Lung (tissue), 12 donors: ENCODE data around the gene MATN1. TPM values are rescaled to one million over a fixed set of nuclear protein-coding genes. Genes with fewer than 3 reads are reported as not detected.

Experiments
- ATAC-seq: fragments of 200-7000 bp; cut with Tn5 transposase; one replicate; pipeline ENCODE4 v1.9.1; 2020; ENCODE audit warnings: moderate number of reproducible peaks; ENCODE audit not compliant: insufficient read depth, low FRiP score
- DNase-seq, 3 donors: peaks; one replicate each; pipeline ENCODE4 v3.0.0-alpha.2; 2013 to 2017
- H3K27ac ChIP-seq, 2 donors: one replicate each; pipeline ENCODE4 v1.5.1; 2013; ENCODE audit warnings: mild to moderate bottlenecking in 2 of 2, moderate library complexity in 2 of 2, control low read depth in 1 of 2, inconsistent platforms in 1 of 2, low read depth in 1 of 2, low read length in 1 of 2
- H3K27me3 ChIP-seq, 3 donors: one replicate each; pipeline ENCODE4 v1.5.1; 2013; ENCODE audit warnings: low read length in 2 of 3; ENCODE audit not compliant: control insufficient read depth in 3 of 3, insufficient read depth in 3 of 3
- H3K36me3 ChIP-seq, 4 donors: one replicate each; pipeline ENCODE4 v1.5.1; 2013; ENCODE audit warnings: low read length in 4 of 4, mild to moderate bottlenecking in 1 of 4, moderate library complexity in 1 of 4; ENCODE audit not compliant: control insufficient read depth in 4 of 4, insufficient read depth in 4 of 4
- H3K4me1 ChIP-seq, 5 donors: one replicate each; pipeline ENCODE4 v1.5.1; 2013; ENCODE audit warnings: low read length in 5 of 5, mild to moderate bottlenecking in 2 of 5, moderate library complexity in 1 of 5; ENCODE audit not compliant: control insufficient read depth in 5 of 5, insufficient read depth in 5 of 5
- H3K4me3 ChIP-seq: one replicate; pipeline ENCODE4 v1.5.1; 2013; ENCODE audit warnings: mild to moderate bottlenecking, control low read depth, moderate library complexity
- H3K9ac ChIP-seq, 2 donors: one replicate each; pipeline ENCODE4 v1.5.1; 2013; ENCODE audit warnings: low read length in 2 of 2, control low read depth in 1 of 2; ENCODE audit not compliant: insufficient read depth in 1 of 2
- H3K9me3 ChIP-seq, 4 donors: one replicate each; pipeline ENCODE4 v1.5.1; 2013; ENCODE audit warnings: low read length in 3 of 4, mild to moderate bottlenecking in 1 of 4, moderate library complexity in 1 of 4; ENCODE audit not compliant: control insufficient read depth in 4 of 4, insufficient read depth in 3 of 4
- CTCF ChIP-seq: IDR thresholded peaks from 2 replicates; pipeline ENCODE4 v1.5.1; 2012; ENCODE audit warnings: mild to moderate bottlenecking; ENCODE audit errors: control extremely low read depth, extremely low read depth
- WGBS, 2 donors: extraction: QIAGEN DNeasy Blood & Tissue Kit; methylation state at CpG; one replicate each; pipeline ENCODE4 v1.1.7; 2013; 5-methylcytosine and 5-hydroxymethylcytosine counted together
- polyA plus RNA-seq, 2 donors: library from polyadenylated mRNA; stranded (reverse); fragments of 200-250 nt; gene quantifications; one replicate each; pipeline ENCODE4 v1.2.1, GENCODE V29; 2013
- total RNA-seq, 2 donors: library from RNA; depleted of rRNA in 1 of 2; stranded (reverse); fragments of >200 nt in 1 of 2; gene quantifications; one replicate each; pipeline ENCODE4 v1.2.1, GENCODE V29; 2014 to 2021
- donor health status: control.
- donor health status: control.
- donor health status: Bipolar disorder and iron deficiency.
- donor health status: healthy.
- donor health status: DM: yes; HTN: yes; CAD: no.

The MATN1 gene
- total and polyA plus RNA-seq, 4 donors: 0.15 to 0.57 (median 0.17) TPM

DNA sequence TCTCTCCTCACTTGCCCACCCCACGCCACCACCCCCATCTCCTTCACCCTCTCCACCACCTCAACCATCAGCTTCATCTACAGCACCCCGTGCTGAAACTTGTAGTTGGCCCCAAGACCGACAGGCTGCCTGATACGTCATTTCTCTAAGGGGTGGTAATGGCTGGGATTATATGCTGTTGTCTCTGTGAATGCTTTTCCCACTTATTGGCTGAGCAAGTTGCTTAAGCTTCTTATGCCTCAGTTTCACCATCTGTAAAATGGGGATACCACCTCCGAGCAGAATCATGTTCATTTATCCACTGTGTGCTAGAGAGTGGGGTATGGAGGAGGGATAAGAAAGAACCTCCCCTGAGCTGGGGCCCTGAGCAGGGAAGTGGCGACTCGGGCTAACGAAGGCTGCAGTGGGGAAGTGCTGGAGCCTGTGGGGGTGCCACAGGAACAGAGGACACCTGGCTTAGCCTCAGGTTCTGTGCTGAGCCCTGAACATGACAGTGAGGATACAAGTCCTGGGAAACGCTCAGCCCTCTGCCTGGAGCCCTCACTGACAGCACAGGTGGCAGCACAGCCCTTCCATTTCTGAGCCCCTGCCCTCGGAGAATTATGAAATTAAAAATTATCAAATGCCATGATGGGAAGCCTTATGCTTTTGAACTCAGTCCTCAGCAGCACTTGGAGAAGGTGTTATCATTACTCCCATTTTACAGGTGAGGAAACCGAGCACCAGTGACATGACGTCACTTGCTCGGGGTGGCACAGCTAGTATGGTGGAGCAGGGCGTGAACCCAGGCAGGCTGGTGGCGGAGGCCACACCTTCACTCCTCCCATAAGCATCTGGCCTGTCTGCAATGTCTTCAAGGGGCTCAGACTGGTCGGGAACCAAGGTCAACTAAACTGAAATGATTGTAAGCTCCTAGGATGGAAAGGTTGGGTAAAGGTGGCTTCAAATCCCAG, 2.8 kb downstream of the MATN1 start:
- ATAC-seq (no peak), DNase-seq (no peak)
- no peaks in the 10 kb centered on the region for H3K36me3 ChIP-seq
- H3K27me3 ChIP-seq: no peaks in the 10 kb centered on the region
- peaks cover 0 to 10% (median 0%) of the 10 kb centered on the region in 5 donors for H3K4me1 ChIP-seq
- H3K4me3 ChIP-seq: no peak overlapping the region
- WGBS, 2 donors: 81 to 88% methylated on average over 16 of the region's 16 CpGs
- no peak overlapping the region for H3K27ac ChIP-seq
- peaks cover 0 to 2% (median 0%) of the 10 kb centered on the region in 4 donors for H3K9me3 ChIP-seq
- no peak for TF ChIP-seq CTCF
- H3K9ac ChIP-seq: no peak overlapping the region

DNA sequence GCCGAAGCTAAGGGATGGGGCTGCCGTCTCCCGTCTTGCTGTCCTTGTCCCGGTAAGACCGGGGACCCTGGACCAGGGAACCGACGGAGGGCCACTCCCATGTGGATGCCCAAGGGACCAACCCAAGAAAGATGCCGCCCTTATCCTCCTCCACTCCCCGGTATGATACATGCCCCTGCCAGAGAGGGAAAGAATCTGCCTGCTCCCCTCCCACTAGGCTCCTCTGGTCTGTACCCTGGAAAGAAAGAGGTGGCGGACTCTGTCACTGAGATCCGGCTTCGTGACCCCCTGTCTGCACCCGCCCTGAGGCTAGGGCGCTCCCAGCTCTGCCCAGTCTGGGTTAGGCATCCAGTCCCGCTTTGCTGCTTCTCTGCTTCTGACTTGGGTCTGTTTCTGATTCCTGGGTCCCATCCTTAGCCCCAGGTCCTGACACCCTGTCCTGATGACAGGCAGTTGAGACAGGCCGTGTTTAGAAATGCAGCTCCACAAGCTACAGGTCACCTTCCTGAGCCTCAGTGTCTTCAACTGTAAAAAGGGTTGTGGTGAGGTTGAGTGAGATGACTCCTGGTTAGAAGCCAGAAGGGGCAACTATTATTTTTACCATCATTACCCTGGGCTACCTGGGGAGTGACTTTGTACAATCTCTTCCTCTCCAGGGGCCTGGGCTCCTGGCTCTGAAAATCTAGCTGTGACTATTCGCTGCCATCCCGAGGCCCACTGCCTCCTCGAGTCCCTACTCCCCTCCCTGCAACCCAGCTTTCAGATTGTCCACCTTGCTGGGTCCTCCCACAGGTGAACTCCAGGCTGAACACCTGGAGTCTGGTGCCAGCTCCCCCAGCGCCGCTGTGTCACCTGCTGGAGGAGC, 3.7 kb downstream of the MATN1 start:
- DNase-seq (no peak), ATAC-seq (no peak)
- Histone ChIP-seq H3K4me1 (peaks cover 0 to 10% (median 0%) of the 10 kb centered on the region in 5 donors), H3K27ac (peak overlapping the region in 1 of 2 donors; percentile 99), H3K27me3 (no peaks in the 10 kb centered on the region), H3K9me3 (peaks cover 0 to 5% (median under 1%) of the 10 kb centered on the region in 4 donors), H3K36me3 (no peaks in the 10 kb centered on the region), H3K9ac (no peak overlapping the region), H3K4me3 (no peak overlapping the region)
- WGBS, 2 donors: 34 to 40% methylated on average over 19 to 21 of the region's 21 CpGs
- no peak for TF ChIP-seq CTCF

DNA sequence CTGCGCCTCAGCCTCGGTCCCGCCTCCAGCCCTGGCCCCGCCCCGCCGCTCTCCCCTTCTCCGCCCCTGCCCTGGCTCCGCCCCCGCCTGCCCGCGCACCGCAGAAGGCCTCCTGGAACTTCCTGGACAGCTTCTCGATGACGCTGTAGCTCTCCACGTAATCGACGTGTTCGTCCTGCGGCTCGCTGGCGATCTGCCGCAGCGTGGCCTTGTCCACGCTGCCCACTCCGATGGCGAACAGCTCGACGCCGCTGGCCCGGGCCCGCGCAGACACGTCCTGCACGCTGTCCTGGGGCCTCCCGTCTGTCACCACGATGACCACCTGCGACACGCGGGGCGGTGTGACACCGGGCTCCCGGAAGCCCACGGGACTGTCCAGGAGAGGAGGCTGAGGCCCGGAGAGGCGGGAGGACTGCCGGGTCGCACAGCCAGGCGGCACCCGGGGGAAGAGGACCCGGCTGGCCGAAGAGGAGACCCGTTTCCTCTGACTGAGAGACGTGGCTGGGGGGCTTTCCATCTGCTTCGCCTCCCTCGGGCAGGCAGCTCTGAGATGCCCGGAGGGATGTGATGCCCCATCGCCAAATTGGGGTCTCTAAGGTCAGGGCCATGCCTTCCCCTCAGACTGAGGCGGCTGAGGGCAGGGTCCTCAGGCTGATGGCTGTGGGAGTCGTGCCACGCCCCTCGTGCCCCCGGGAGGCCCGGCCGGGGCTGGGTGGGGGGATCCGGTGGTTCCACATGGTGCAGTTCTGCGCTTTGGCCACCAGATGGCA, 4.6 kb downstream of the MATN1 start:
- Histone ChIP-seq H3K36me3 (no peaks in the 10 kb centered on the region), H3K4me1 (peaks cover 0 to 10% (median 0%) of the 10 kb centered on the region in 5 donors), H3K27me3 (no peaks in the 10 kb centered on the region), H3K9ac (peak overlapping the region; percentile 60 to 81), H3K4me3 (peak overlapping the region; percentile 46), H3K9me3 (peaks cover 0 to 5% (median under 1%) of the 10 kb centered on the region in 4 donors), H3K27ac (peak overlapping the region; percentile 95 to 99)
- WGBS, 2 donors: 0 to 1% methylated on average over 50 to 66 of the region's 66 CpGs
- peak; percentile 99 for TF ChIP-seq CTCF
- peak; percentile 85 for ATAC-seq
- peak; percentile 92 to 98 (median 93) for DNase-seq
